Peyer's patch (tissue), 4 donors: ENCODE data around the gene ELMOD3. TPM values are rescaled to one million over a fixed set of nuclear protein-coding genes. Genes with fewer than 3 reads are reported as not detected.

ENCODE experiments used
- DNase-seq, 3 donors: peaks; one replicate each; pipeline ENCODE4 v3.0.0-alpha.2; 2017 to 2019
- H3K27ac ChIP-seq, 4 donors: fragments of 200-600 bp; sonication (generic); one replicate each; pipeline ENCODE4 v1.5.1; 2016 to 2019
- H3K27me3 ChIP-seq, 2 donors: fragments of 200-600 bp; sonication (generic); one replicate each; pipeline ENCODE4 v1.5.1; 2019
- H3K36me3 ChIP-seq, 3 donors: fragments of 200-600 bp; sonication (generic); one replicate each; pipeline ENCODE4 v1.5.1; 2016 to 2019
- H3K4me1 ChIP-seq, 4 donors: fragments of 200-600 bp; sonication (generic); one replicate each; pipeline ENCODE4 v1.5.1; 2016 to 2019
- H3K4me3 ChIP-seq, 4 donors: fragments of 200-600 bp; sonication (generic); 1 replicate in 3 of 4; 2 replicates in 1 of 4; pipeline ENCODE4 v1.5.1; 2016 to 2019; ENCODE audit warnings: mild to moderate bottlenecking in 1 of 4
- H3K9me3 ChIP-seq, 4 donors: fragments of 200-600 bp; sonication (generic); one replicate each; pipeline ENCODE4 v1.5.1; 2016 to 2019; ENCODE audit warnings: mild to moderate bottlenecking in 1 of 4
- CTCF ChIP-seq, 6 experiments: fragments of 450-650 bp in 4 of 6; fragments of 200-600 bp in 2 of 6; sonication (generic) in 1 of 6; IDR thresholded peaks; one replicate each; pipeline ENCODE4 v1.5.1; 2017 to 2019; ENCODE audit warnings: antibody characterized with exemption in 6 of 6, mild to moderate bottlenecking in 3 of 6, moderate library complexity in 1 of 6
- POLR2A ChIP-seq, 2 donors: fragments of 450-650 bp; IDR thresholded peaks; one replicate each; pipeline ENCODE4 v1.5.1; 2017; ENCODE audit warnings: antibody characterized with exemption in 2 of 2, mild to moderate bottlenecking in 2 of 2, moderate library complexity in 2 of 2
- total RNA-seq, 4 donors: library from RNA; depleted of rRNA; stranded (reverse); fragments of >200 nt; gene quantifications; one replicate each; pipeline ENCODE4 v1.1.0, GENCODE V29; 2016

ELMOD3 gene
- total RNA-seq, 4 donors from 2014 or later = 28.1 to 49.4 (median 45.8) TPM

GRCh38 chr2:85383850-85384249 lies 29.3 kb downstream of the ELMOD3 start:
- Histone ChIP-seq H3K4me1 (no peaks in the 10 kb centered on the region), H3K9me3 (no peaks in the 10 kb centered on the region), H3K4me3 (no peak overlapping the region), H3K27me3 (no peaks in the 10 kb centered on the region), H3K36me3 (peaks cover 0 to 68% (median 0%) of the 10 kb centered on the region in 3 donors), H3K27ac (no peak overlapping the region)
- TF ChIP-seq CTCF (IDR thresholded peaks at IDR 0.05) (no peak), POLR2A (IDR thresholded peaks at IDR 0.05) (no peak)
- DNase-seq = peak in 1 of 3 donors; percentile 2

GRCh38 chr2:85385746-85386145 lies 31.2 kb downstream of the ELMOD3 start:
- H3K36me3 ChIP-seq = peaks cover 0 to 71% (median 0%) of the 10 kb centered on the region in 3 donors
- no peaks in the 10 kb centered on the region for H3K4me1 ChIP-seq

GRCh38 chr2:85387754-85388153 lies 33.2 kb downstream of the ELMOD3 start:
- H3K36me3 ChIP-seq = peaks cover 0 to 68% (median 0%) of the 10 kb centered on the region in 3 donors
- H3K27me3 ChIP-seq = no peaks in the 10 kb centered on the region
- H3K4me1 ChIP-seq = no peaks in the 10 kb centered on the region
- TF ChIP-seq CTCF (IDR thresholded peaks at IDR 0.05) (no peak), POLR2A (IDR thresholded peaks at IDR 0.05) (no peak)
- no peak overlapping the region for H3K27ac ChIP-seq
- H3K9me3 ChIP-seq = no peaks in the 10 kb centered on the region
- DNase-seq = no peak
- no peak overlapping the region for H3K4me3 ChIP-seq

More at GRCh38 chr2:85385746-85386145, 31.2 kb downstream of the ELMOD3 start:
- no peak overlapping the region for H3K27ac ChIP-seq
- peak in 1 of 3 donors; percentile 7 for DNase-seq
- TF ChIP-seq CTCF (IDR thresholded peaks at IDR 0.05) (no peak), POLR2A (IDR thresholded peaks at IDR 0.05) (no peak)
- H3K27me3 ChIP-seq = no peaks in the 10 kb centered on the region
- no peaks in the 10 kb centered on the region for H3K9me3 ChIP-seq
- H3K4me3 ChIP-seq = no peak overlapping the region

GRCh38 chr2:85388878-85389538 lies 34.4 kb downstream of the ELMOD3 start:
- TF ChIP-seq POLR2A (IDR thresholded peaks at IDR 0.05) (no peak), CTCF (IDR thresholded peaks at IDR 0.05) (no peak)
- no peak overlapping the region for H3K4me3 ChIP-seq
- H3K36me3 ChIP-seq = peaks cover 0 to 63% (median 0%) of the 10 kb centered on the region in 3 donors
- no peaks in the 10 kb centered on the region for H3K27me3 ChIP-seq
- H3K27ac ChIP-seq = no peak overlapping the region
- H3K9me3 ChIP-seq = no peaks in the 10 kb centered on the region
- H3K4me1 ChIP-seq = no peaks in the 10 kb centered on the region
- peak in 2 of 3 donors; percentile 20 to 32 for DNase-seq

- TF ChIP-seq POLR2A (IDR thresholded peaks at IDR 0.05) = no peak
- peak; percentile 40 to 75 (median 68) for TF ChIP-seq CTCF (IDR thresholded peaks at IDR 0.05)
- Histone ChIP-seq H3K9me3 (no peaks in the 10 kb centered on the region), H3K4me1 (no peaks in the 10 kb centered on the region), H3K27ac (peak overlapping the region in 1 of 4 donors; percentile 71), H3K27me3 (no peaks in the 10 kb centered on the region), H3K36me3 (peaks cover 0 to 56% (median 0%) of the 10 kb centered on the region in 3 donors), H3K4me3 (no peak overlapping the region)
- peak; percentile 74 to 87 (median 82) for DNase-seq
Measured at GRCh38 chr2:85390941-85391669, 36.5 kb downstream of the ELMOD3 start.
